ENCODE results near the gene CLDN19.

- TF ChIP-seq REST (IDR thresholded peaks at IDR 0.05; ENCODE audit: low read depth) (no peak), CREB1 (IDR thresholded peaks at IDR 0.05; ENCODE audit: low read depth) (no peak), MAX (IDR thresholded peaks at IDR 0.05) (no peak), RAD21 (IDR thresholded peaks at IDR 0.05; ENCODE audit: low read depth) (no peak), NFIC (IDR thresholded peaks at IDR 0.05) (no peak), EGR1 (IDR thresholded peaks at IDR 0.05) (no peak), YY1 (IDR thresholded peaks at IDR 0.05; ENCODE audit: low read depth) (no peak), EP300 (IDR thresholded peaks at IDR 0.05; ENCODE audit: borderline replicate concordance) (no peak), FOXM1 (IDR thresholded peaks at IDR 0.05; ENCODE audit: borderline replicate concordance, low read depth) (no peak), TCF12 (IDR thresholded peaks at IDR 0.05; ENCODE audit: low read depth) (no peak), TEAD4 (IDR thresholded peaks at IDR 0.05) (no peak), CEBPB (IDR thresholded peaks at IDR 0.05) (no peak), ZBTB7A (IDR thresholded peaks at IDR 0.05; ENCODE audit: low read depth) (no peak)
These were observed 47.1 kb downstream of the CLDN19 start for GRCh38 chr1:42692911-42693310.
